Measurements from ENCODE around the gene INMT. TPM values are rescaled to one million over a fixed set of nuclear protein-coding genes. Genes with fewer than 3 reads are reported as not detected.

The INMT gene
- polyA plus RNA-seq, 2 of the 4 experiments (the other 2 are of a cell fraction): not detected

DNA sequence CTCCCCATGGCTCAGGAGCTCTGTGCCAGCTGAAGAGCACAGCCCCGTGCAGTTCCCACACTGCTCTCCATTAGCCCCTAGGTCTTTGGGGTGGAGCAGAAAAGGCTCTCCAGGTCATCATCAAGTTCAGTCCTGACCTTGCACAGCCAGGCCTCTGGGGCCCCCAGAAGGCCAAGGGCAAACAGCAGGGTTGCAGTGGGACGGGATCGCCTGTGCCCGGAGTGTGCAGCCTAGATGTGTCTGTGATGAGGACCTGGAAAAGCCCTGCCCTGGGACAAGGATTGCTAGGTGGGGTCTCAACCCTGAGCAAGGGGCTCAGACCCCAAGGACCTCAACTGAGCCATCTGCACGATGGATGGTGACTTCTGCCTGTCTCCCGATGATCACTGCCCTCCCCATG lies 549 bp downstream of the INMT start (continued):
- TF ChIP-seq HMGXB4 (CRISPR knock-in tag; IDR thresholded peaks at IDR 0.05; ENCODE audit: borderline replicate concordance): no peak
- TF ChIP-seq CBX8 (IDR thresholded peaks at IDR 0.05): no peak
- no peak for TF ChIP-seq NR3C1 (IDR thresholded peaks at IDR 0.05)
- TF ChIP-seq BHLHE40 (IDR thresholded peaks at IDR 0.05; ENCODE audit: low read depth, low read length): no peak
- TF ChIP-seq RFX5 (IDR thresholded peaks at IDR 0.05): no peak
- no peak for TF ChIP-seq SREBF2 (IDR thresholded peaks at IDR 0.05)
- TF ChIP-seq POLR2AphosphoS2 (conservative IDR thresholded peaks at IDR 0.05; ENCODE audit: low read length): no peak
- TF ChIP-seq GATA3 (IDR thresholded peaks at IDR 0.05; ENCODE audit: borderline replicate concordance): no peak

DNA sequence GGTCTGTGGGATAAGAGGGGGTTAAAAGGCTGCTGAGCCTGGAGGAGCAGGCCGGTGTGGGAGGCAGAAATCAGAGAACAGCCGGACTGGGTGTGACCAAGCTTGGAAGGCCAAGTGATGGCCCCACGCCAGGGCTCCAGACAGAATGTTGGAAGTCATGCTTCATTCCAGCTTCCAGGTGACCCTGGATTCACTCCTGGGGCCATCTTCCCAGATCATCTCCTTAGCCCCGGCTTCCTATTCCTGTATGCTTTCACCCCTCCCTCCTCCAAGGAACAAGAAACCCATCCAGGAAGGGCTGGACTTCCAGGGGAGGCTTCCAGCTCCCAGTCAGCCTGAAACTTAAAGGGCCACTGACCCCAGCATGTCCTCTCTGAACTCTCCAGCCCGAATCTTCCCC lies 1.0 kb downstream of the INMT start:
- H3K4me1 ChIP-seq: no peaks in the 10 kb centered on the region
- no peak overlapping the region for H3K27ac ChIP-seq
- no peak for DNase-seq (ENCODE audit: low read depth in 1 of 2, low spot score in 1 of 2)
- no peak overlapping the region for H3K4me3 ChIP-seq
- TF ChIP-seq JUN (IDR thresholded peaks at IDR 0.05): no peak
- TF ChIP-seq HMGXB4 (CRISPR knock-in tag; IDR thresholded peaks at IDR 0.05; ENCODE audit: borderline replicate concordance): no peak
- no peak for TF ChIP-seq PHF8 (IDR thresholded peaks at IDR 0.05; ENCODE audit: borderline replicate concordance, low read depth)
- no peak for TF ChIP-seq CBX2 (IDR thresholded peaks at IDR 0.05; ENCODE audit: borderline replicate concordance, low read depth)
- TF ChIP-seq, protein P1, sequence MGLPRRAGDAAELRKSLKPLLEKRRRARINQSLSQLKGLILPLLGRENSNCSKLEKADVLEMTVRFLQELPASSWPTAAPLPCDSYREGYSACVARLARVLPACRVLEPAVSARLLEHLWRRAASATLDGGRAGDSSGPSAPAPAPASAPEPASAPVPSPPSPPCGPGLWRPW (IDR thresholded peaks at IDR 0.05): no peak
- no peak for TF ChIP-seq KDM5A (IDR thresholded peaks at IDR 0.05)
- TF ChIP-seq EHMT2 (IDR thresholded peaks at IDR 0.05; ENCODE audit: low read depth): no peak
- no peak for TF ChIP-seq RCOR1 (IDR thresholded peaks at IDR 0.05; ENCODE audit: low read depth, low read length)
- no peak for TF ChIP-seq PBX3 (IDR thresholded peaks at IDR 0.05)
- TF ChIP-seq NFE2L2 (conservative IDR thresholded peaks at IDR 0.05; ENCODE audit: low read length): no peak
- no peak for TF ChIP-seq FOXS1 (CRISPR knock-in tag; IDR thresholded peaks at IDR 0.05)
- TF ChIP-seq, protein P2, sequence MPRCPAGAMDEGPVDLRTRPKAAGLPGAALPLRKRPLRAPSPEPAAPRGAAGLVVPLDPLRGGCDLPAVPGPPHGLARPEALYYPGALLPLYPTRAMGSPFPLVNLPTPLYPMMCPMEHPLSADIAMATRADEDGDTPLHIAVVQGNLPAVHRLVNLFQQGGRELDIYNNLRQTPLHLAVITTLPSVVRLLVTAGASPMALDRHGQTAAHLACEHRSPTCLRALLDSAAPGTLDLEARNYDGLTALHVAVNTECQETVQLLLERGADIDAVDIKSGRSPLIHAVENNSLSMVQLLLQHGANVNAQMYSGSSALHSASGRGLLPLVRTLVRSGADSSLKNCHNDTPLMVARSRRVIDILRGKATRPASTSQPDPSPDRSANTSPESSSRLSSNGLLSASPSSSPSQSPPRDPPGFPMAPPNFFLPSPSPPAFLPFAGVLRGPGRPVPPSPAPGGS (IDR thresholded peaks at IDR 0.05): no peak
- ChIA-PET CTCF (interaction anchor here (1.4 to 2.9 kb wide), 3 partner anchors 12 to 71 kb away, joined by 3 to 17 read pairs (median 4); partner anchors contain the start of gene CRHR2), POLR2A (no interaction called here)
- no peak for FAIRE-seq
- 21% methylated on average over 5 of the region's 5 CpGs for WGBS (ENCODE audit: missing lambda C conversion rate)
- no peaks in the 10 kb centered on the region for H3K9me3 ChIP-seq
- H3K4me2 ChIP-seq: no peak overlapping the region
- ATAC-seq: no peak

DNA sequence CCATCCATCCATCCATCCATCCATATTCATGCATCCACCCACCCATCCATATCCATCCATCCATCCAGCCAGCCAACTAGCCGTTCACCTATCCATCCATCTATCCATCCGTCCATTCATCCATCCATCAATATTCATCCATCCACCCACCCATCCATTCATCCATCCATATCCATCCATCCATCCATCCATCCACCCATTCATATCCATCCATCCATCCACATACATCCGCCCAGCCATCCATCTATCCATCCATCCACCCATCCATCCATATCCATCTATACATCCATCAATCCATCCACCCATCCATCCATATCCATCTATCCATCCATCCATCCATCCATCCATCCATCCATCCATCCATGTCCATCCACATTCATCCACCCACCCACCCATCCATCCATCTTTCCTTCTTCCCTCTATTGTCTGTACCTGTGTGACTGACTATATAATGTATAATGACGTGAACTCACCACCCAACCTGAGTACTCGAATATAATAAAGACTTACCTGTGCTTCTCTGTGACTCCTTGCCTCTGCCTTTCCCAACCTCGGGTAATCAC lies 2.5 kb downstream of the INMT start:
- DNase-seq (ENCODE audit: low read depth in 1 of 2, low spot score in 1 of 2) (no peak), FAIRE-seq (no peak), ATAC-seq (no peak)
- no peak overlapping the region for H3K27ac ChIP-seq
- H3K9me3 ChIP-seq: no peaks in the 10 kb centered on the region
- no peak overlapping the region for H3K4me2 ChIP-seq
- H3K4me1 ChIP-seq: no peaks in the 10 kb centered on the region
- ChIA-PET CTCF (interaction anchor here (0.7 to 2.9 kb wide), 2 partner anchors 9 to 14 kb away, joined by 3 to 17 read pairs; no protein-coding TSS in a partner anchor), POLR2A (no interaction called here)
- no peak for TF ChIP-seq CEBPB (IDR thresholded peaks at IDR 0.05)
- no peak for TF ChIP-seq SMC3 (IDR thresholded peaks at IDR 0.05)
- no peak for TF ChIP-seq ZSCAN20 (CRISPR knock-in tag; IDR thresholded peaks at IDR 0.05)
- TF ChIP-seq, protein P2 (IDR thresholded peaks at IDR 0.05): no peak
- TF ChIP-seq EHMT2 (IDR thresholded peaks at IDR 0.05; ENCODE audit: low read depth): no peak
- 47% methylated on average over 6 of the region's 6 CpGs for WGBS (ENCODE audit: missing lambda C conversion rate)
- H3K4me3 ChIP-seq: no peak overlapping the region
